HL-60 (cell line): ENCODE results near the gene SUPT6H.

Source experiments
- DNase-seq, 2 experiments: peaks; one replicate each; pipeline ENCODE4 v3.0.0-alpha.2; 2010 to 2020; ENCODE audit warnings: low read depth in 1 of 2, low spot score in 1 of 2
- H3K27ac ChIP-seq: fragments of 250-450 bp; sonication (Bioruptor Pico); replicated peaks from 2 replicates; pipeline ENCODE4 v1.5.1; 2020; ENCODE audit warnings: mild to moderate bottlenecking, moderate library complexity
- H3K27me3 ChIP-seq: fragments of 250-450 bp; sonication (Bioruptor Pico); 2 replicates; pipeline ENCODE4 v1.5.1; 2021; ENCODE audit warnings: mild to moderate bottlenecking, moderate library complexity; ENCODE audit not compliant: insufficient read depth, poor library complexity, severe bottlenecking
- H3K4me3 ChIP-seq: replicated peaks from 2 replicates; pipeline ENCODE4 v1.5.1; 2011; ENCODE audit warnings: mild to moderate bottlenecking, control low read depth, low read length; ENCODE audit not compliant: insufficient read depth
- GABPA ChIP-seq: IDR thresholded peaks from 2 replicates; pipeline ENCODE4 v1.6.1; 2012; ENCODE audit warnings: low read depth
- POLR2AphosphoS5 ChIP-seq: IDR thresholded peaks from 2 replicates; pipeline ENCODE4 v1.6.1; 2012; ENCODE audit warnings: low read depth
- SPI1 ChIP-seq: IDR thresholded peaks from 2 replicates; pipeline ENCODE4 v1.6.1; 2012; ENCODE audit warnings: low read depth, mild to moderate bottlenecking, borderline replicate concordance
- TF ChIP-seq, protein P1 (sequence below): IDR thresholded peaks from 2 replicates; pipeline ENCODE4 v1.6.1; 2012; ENCODE audit warnings: low read depth; ENCODE audit not compliant: insufficient replicate concordance
- TF ChIP-seq, protein P2 (sequence below): IDR thresholded peaks from one replicate; pipeline ENCODE4 v1.5.1; 2011; ENCODE audit warnings: low read length, control low read depth, inconsistent platforms; ENCODE audit not compliant: insufficient read depth

Gene SUPT6H

DNA sequence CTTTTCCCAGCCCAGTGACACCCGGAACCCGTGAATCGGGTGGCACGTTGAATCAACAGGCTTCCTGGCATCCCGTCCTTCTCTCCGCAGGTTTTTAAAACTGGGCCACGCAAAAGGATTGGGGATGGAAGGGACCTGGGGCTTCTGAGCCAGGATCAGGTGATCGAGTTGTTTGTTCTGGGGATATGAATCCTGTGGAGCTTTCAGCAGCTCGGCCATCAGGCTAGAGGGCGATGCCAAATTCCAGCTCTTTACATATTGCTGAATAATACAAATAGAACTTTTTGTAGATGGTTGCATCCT is 473 bp downstream of the SUPT6H start:
- H3K27me3 ChIP-seq, result no peaks in the 10 kb centered on the region
- H3K4me3 ChIP-seq, result peak overlapping the region; percentile 83
- H3K27ac ChIP-seq, result peak overlapping the region; percentile 99
- no peak for DNase-seq
- TF ChIP-seq, protein P1, sequence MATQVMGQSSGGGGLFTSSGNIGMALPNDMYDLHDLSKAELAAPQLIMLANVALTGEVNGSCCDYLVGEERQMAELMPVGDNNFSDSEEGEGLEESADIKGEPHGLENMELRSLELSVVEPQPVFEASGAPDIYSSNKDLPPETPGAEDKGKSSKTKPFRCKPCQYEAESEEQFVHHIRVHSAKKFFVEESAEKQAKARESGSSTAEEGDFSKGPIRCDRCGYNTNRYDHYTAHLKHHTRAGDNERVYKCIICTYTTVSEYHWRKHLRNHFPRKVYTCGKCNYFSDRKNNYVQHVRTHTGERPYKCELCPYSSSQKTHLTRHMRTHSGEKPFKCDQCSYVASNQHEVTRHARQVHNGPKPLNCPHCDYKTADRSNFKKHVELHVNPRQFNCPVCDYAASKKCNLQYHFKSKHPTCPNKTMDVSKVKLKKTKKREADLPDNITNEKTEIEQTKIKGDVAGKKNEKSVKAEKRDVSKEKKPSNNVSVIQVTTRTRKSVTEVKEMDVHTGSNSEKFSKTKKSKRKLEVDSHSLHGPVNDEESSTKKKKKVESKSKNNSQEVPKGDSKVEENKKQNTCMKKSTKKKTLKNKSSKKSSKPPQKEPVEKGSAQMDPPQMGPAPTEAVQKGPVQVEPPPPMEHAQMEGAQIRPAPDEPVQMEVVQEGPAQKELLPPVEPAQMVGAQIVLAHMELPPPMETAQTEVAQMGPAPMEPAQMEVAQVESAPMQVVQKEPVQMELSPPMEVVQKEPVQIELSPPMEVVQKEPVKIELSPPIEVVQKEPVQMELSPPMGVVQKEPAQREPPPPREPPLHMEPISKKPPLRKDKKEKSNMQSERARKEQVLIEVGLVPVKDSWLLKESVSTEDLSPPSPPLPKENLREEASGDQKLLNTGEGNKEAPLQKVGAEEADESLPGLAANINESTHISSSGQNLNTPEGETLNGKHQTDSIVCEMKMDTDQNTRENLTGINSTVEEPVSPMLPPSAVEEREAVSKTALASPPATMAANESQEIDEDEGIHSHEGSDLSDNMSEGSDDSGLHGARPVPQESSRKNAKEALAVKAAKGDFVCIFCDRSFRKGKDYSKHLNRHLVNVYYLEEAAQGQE, result no peak
- TF ChIP-seq POLR2AphosphoS5, result no peak

DNA sequence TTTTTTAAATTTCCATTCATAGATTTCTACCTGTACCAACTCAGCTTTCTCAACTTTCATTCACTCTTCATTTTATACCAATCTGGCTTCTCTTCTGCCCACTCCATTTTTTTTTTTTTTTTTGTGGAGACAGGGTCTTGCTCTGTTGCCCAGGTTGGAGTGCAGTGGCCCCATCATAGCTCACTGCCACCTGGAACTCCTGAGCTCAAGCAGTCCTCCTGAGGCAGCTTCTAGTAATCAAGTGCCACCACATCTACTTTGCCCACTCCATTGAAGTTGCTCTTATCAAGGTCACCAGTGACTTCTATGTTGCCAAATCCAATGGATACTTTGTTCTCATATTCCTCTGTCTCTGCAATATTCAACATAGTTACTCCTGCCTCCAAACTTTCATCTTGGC is 1.7 kb downstream of the SUPT6H start:
- H3K27me3 ChIP-seq, result no peaks in the 10 kb centered on the region
- H3K4me3 ChIP-seq, result no peak overlapping the region
- DNase-seq, result no peak
- no peak for TF ChIP-seq GABPA
- TF ChIP-seq, protein P2, sequence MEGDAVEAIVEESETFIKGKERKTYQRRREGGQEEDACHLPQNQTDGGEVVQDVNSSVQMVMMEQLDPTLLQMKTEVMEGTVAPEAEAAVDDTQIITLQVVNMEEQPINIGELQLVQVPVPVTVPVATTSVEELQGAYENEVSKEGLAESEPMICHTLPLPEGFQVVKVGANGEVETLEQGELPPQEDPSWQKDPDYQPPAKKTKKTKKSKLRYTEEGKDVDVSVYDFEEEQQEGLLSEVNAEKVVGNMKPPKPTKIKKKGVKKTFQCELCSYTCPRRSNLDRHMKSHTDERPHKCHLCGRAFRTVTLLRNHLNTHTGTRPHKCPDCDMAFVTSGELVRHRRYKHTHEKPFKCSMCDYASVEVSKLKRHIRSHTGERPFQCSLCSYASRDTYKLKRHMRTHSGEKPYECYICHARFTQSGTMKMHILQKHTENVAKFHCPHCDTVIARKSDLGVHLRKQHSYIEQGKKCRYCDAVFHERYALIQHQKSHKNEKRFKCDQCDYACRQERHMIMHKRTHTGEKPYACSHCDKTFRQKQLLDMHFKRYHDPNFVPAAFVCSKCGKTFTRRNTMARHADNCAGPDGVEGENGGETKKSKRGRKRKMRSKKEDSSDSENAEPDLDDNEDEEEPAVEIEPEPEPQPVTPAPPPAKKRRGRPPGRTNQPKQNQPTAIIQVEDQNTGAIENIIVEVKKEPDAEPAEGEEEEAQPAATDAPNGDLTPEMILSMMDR, result no peak
- TF ChIP-seq POLR2AphosphoS5, result no peak
- no peak for TF ChIP-seq SPI1
- TF ChIP-seq, protein P1, result no peak
- H3K27ac ChIP-seq, result no peak overlapping the region

DNA sequence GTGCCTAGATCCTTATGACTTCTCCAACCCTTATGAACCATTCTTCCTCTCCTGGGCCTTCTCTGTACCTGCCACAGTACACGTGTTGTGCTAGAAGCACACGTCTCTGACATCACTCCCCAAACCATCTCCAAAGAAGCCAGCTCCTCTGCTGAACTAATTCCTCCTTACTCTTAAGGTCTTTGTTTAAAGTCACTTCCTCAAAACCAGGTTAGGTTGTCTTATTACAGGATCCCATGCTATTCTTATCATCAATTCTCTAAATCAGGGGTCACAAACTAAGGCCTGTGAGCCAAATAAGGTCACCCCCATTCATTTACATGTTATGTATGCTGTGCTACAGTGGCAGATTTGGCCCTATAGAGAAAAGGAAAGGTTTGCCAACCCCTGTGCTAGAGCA is 4.0 kb downstream of the SUPT6H start:
- Histone ChIP-seq H3K4me3 (no peak overlapping the region), H3K27me3 (no peaks in the 10 kb centered on the region), H3K27ac (no peak overlapping the region)
- TF ChIP-seq POLR2AphosphoS5 (no peak), SPI1 (peak; percentile 88)
- TF ChIP-seq, protein P2, result no peak
- TF ChIP-seq, protein P1, result no peak
- peak in 1 of 2 experiments; percentile 9 for DNase-seq

DNA sequence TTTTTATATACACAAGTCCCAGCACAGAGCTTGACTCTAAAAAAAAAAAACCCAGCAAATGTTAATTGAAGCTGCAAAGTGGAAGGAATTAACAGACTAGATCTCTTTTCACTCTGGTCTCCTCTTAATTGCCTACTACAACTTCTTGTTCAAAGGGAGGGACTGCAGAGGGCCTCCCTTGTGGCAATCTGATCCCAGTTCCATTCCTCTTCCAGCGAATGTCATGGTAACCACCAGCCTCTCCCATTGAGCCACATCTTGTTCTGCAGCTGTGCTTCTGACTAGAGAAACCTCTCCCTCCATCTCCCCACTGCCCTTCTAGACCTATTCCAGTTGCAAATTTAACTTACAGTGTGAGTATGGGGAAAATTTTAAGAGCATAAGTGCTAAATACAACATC is 5.9 kb downstream of the SUPT6H start:
- Histone ChIP-seq H3K27ac (no peak overlapping the region), H3K4me3 (no peak overlapping the region), H3K27me3 (no peaks in the 10 kb centered on the region)
- no peak for TF ChIP-seq POLR2AphosphoS5
- DNase-seq, result no peak
